ENCODE results near the gene SS18L1.
"Not testable (repeated sequence)": the region's sequence is repeated elsewhere in the genome, so short reads cannot be mapped to it uniquely, and the experiment has no call there.

The SS18L1 gene

GRCh38 chr20:62143081-62143956, at the start of gene SS18L1, which contains the start of gene PSMA7:
TSS of gene SS18L1 (plus strand) at chr20:62143769. CDS start at chr20:62143821, 52 bp downstream.
TSS of gene PSMA7 (minus strand) at chr20:62143394. CDS start at chr20:62143303, 91 bp downstream.
- peak; percentile 94 for DNase-seq

GRCh38 chr20:62096421-62097380, 46.9 kb upstream of the SS18L1 start:
- DNase-seq = no peak

- DNase-seq = no peak
Observed at GRCh38 chr20:62097881-62098407, 45.6 kb upstream of the SS18L1 start.

- DNase-seq = no peak
Observed at GRCh38 chr20:62101078-62101477, 42.5 kb upstream of the SS18L1 start.

GRCh38 chr20:62103508-62104233, 39.9 kb upstream of the SS18L1 start:
- DNase-seq = no peak

GRCh38 chr20:62104234-62104789, 39.3 kb upstream of the SS18L1 start:
- DNase-seq = no peak

GRCh38 chr20:62104791-62105345, 38.7 kb upstream of the SS18L1 start:
- DNase-seq = no peak

- no peak for DNase-seq
Observed at GRCh38 chr20:62105592-62105991, 38.0 kb upstream of the SS18L1 start.

GRCh38 chr20:62111148-62111547, 32.4 kb upstream of the SS18L1 start:
- no peak for DNase-seq

GRCh38 chr20:62112368-62112767, 31.2 kb upstream of the SS18L1 start:
- DNase-seq = no peak

- DNase-seq = no peak
Observed at GRCh38 chr20:62114894-62115293, 28.7 kb upstream of the SS18L1 start.

- DNase-seq = not testable (repeated sequence)
Observed at GRCh38 chr20:62115800-62116407, 27.7 kb upstream of the SS18L1 start.

GRCh38 chr20:62116558-62117361, 26.8 kb upstream of the SS18L1 start:
- no peak for DNase-seq

- DNase-seq = no peak
Observed at GRCh38 chr20:62117362-62117646, 26.3 kb upstream of the SS18L1 start.

GRCh38 chr20:62117658-62118057, 25.9 kb upstream of the SS18L1 start:
- DNase-seq = no peak

- no peak for DNase-seq
Observed at GRCh38 chr20:62118113-62119043, 25.2 kb upstream of the SS18L1 start.

- no peak for DNase-seq
Observed at GRCh38 chr20:62119115-62119514, 24.5 kb upstream of the SS18L1 start.

GRCh38 chr20:62119591-62120364, 23.8 kb upstream of the SS18L1 start:
- no peak for DNase-seq

- no peak for DNase-seq
Observed at GRCh38 chr20:62120365-62120762, 23.2 kb upstream of the SS18L1 start.
